HG02973 (cell line): Measurements from ENCODE around the gene TRAPPC10.

Experiments
- ATAC-seq: cut with Tn5 transposase; IDR thresholded peaks from one replicate; pipeline ENCODE4 v1.9.1; 2021; ENCODE audit warnings: moderate library complexity; ENCODE audit not compliant: unreplicated experiment

TRAPPC10 gene

DNA sequence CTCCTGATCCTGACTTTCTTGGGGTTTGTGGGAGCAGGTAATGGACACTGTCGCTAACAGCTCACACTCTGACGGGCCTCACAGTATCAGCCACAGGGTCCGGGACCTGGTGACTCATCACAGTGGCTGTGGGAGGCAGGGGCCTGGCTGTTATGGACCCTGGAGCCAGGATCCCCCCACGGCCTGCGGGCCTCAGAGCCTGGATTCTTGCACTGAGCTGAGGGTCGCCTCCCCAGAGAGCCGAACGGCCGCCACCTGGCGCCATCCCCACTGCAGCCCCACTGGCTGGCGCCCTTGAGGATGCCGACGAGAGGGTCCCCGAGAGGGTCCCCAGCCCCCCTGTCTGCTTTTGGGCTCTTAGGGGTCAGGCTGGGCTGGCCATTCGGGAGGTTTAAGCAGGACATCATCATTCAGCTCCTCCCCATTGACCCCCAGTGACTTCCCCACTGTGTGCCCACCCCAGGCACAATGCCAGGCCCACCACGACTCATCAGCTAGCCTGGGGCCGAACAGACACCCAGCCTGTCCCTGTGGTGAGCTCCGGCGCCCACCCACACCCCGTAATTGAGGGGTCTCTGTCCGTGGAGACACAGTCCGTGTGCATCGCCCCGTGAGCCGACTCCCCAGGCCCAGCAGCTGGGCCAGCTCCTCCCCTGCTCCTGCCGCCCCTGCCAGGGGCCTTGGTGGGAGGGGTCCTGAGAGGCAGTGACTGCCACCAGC lies 30.8 kb upstream of the TRAPPC10 start:
- no peak for ATAC-seq

DNA sequence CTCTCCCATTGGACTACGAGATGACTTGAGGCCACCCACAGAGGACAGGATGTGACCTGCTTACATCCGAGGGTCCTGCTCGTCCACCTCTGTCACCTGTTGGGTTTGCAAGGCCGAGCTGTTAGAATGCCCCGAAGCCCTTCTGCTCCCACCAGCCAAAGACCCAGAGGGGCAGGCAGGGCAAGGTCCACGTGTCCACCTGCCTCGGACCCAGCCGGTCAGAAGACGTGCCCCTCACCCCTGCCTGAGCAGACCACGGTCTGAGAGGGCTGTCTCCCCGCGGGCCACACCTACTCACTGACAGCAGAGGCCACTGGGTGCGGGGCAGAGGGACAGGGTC lies 30.3 kb upstream of the TRAPPC10 start:
- ATAC-seq: no peak

DNA sequence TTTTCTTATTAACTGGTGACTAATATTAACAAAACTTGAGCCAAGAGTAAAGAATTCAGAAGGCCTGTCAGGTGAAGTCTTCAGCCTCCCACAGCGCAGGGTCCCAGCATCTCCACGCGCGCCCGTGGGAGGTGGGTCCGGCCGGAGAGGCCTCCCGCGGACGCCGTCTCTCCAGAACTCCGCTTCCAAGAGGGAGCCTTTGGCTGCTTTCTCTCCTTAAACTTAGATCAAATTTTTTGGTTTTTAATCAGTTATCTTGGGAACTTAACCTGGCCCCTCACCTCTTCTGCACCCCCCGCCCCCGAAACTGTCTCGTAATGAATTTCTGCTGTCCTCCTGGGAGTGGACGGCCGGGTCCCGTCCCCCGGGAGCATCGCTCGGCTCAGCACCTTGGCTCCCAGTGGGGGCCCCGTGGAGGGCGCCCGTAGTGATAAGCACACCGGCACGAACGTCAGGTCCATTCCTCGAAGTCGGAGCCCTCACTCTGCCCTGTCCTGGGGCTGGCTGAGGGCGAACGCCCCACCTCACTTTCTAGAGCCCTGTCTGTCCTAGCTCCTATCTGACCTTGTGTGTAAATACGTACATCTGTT lies 29.5 kb upstream of the TRAPPC10 start:
- ATAC-seq: no peak

DNA sequence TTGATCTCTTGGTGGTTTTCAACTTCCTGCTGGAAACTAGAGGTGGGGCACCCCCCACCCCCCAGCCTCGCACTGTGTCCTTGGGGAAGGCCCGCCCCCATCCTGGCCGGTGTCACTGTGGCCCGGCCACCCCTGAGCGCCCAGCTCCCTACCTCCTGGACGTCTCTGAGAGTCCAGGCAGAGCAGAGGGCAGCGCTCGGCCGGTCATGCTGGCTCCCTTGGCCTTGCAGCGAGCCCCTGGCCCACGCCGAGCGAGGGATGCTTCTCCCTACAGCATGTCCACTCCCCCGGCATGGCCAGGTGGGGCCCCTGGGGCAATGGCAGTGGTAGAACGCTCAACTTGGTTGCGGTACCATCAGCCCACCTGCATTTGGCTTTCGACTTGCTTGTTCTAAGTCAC lies 28.7 kb upstream of the TRAPPC10 start:
- ATAC-seq: no peak

DNA sequence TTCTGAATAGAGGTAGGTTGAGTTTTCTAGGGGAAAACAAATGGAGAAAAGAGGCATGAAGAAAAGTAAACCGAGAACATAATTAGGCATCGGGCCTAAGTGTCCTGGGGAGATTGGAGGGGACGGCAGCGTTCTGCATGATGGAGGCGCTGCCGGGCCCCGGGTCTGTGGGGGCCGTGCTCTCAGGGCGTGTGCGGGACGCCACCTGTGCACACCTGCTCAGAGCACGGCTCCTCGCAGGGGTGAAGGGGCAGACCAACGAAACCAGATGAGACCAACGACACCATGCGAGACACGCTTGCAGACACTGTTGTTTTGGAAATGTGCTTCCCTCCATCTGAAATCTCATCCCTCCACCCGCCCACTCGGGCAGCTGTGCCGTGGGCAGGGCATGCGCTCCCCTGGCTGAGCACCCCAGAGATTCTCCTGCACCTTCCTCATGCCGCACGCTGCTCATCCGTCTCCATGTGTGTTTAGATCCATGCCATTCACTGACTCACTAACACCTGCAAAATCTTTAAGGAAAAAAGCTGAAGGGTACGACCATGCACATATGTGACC lies 28.2 kb upstream of the TRAPPC10 start:
- ATAC-seq: no peak

DNA sequence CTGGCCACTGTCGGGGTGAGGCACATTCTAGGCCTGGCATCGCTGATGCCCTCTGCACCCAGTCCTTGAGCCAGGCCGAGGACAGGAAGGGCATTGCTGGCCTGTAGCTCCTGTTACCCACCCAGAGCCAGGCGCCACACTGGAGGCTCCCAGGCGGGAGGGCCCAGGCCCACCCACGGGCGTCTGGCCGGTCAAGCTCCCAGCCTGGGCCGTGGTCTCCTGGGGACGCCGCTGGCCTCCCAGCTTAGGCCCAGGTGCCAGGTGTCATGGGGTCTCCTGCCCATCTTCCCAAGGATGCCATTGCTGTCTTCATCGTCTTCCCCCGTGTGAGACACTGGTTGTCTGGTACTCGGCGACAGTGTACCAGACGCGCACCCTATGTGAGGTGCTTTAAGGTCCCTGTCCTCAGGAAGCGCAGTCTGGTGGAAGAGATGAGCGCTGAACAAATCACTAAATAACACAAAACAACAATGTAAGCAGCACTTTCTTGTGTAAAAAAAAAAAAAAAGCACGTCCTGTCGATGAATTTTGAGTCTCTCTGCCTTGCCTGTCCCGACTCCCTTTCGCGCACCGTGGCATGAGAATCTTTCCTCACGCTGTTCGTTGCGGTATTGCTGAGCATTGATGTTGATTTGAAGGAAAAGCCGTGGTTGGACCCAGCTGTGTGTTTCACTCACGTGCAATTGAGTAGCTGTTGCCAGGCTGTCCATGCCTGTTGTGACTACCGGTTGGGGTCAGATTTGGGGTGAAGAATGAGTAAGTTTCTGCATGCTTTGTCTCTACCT lies 27.0 kb upstream of the TRAPPC10 start:
- no peak for ATAC-seq

DNA sequence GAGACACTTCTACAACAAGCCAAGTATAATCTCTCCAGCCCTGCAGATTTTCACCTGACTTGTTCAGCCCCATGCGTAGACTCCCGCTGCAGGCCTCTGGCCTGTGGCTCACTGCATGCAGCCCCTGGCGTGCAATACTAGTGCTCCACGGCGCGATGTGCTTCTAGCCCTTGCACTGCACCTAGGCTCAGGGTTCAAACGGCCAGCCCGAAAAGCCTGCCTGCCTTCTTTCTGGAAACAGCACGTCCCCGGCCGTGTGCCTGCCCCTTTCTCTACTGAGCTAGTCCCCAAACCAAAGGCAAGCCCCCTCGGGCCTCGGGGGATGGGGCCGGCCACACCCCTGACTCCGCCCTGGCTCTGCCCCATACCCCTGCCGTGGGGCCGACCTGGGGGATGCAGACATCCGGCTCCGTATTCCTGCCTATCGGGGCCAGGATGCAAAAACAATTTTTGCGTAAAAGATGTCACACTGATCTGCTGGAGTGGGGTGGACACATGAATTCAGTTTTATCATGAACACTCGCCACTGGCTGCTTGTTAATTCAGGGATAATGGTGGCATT lies 26.3 kb upstream of the TRAPPC10 start:
- ATAC-seq: no peak

DNA sequence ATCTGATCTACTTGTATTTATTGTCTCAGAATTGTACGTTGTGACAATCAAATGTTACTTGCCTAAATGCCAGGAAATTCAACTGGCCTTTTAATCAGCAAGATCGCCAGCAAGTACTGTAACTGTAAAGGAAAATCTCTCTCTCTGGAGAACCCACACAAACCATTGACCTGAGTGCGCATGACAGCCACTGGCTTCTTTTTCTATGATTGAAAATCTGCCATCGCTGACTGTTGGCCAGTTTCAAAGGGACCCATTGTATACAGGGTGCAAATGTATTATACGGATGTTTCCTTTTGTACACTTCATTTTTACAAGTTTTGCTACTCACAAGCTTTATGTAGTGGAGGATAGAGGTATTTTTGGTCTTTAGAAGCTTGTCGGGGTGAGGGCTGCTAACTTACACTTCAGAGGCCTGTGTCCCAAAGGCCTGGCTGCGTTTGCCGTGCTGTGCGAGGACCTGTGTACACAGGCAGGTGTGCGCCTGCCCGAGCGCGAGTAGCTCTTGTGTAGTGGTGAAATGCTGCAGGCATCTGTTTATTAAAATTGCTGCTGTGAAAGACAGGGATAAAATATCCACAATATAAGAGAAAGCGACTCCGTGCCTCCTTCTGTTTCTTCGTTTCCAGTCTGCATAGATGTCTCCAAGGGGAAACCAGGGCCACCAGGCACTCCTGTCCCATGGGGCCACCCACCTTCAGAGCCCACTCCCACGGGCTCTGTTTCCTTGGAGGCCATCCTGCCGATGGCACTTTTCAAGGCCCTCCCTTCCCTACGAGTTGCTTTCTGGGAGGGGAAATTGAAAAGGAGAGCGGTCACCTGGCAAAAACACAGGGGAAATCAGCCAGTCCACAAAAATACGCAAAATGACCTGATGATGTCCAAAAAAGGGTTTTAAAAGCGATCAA lies 25.3 kb upstream of the TRAPPC10 start:
- ATAC-seq: no peak

DNA sequence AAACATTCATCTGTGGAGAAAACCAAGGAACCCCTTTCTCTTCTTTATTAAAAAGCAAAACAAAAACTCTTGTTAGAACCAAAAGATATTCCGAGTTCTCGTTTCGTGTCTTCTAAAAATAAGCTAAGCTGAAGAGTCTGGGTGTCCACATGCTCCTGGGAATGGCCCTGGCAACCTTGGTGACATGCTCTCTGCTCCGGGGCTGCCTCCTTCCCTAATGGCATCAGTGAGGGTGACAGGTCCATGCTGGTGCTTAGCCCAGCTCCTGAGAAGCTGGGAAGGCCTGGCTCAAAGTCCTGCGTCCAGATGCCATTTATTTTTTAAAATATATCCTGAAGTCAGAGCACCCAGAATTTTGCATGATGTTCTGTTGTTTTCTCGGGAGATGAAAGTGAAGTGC lies 24.6 kb upstream of the TRAPPC10 start:
- no peak for ATAC-seq

DNA sequence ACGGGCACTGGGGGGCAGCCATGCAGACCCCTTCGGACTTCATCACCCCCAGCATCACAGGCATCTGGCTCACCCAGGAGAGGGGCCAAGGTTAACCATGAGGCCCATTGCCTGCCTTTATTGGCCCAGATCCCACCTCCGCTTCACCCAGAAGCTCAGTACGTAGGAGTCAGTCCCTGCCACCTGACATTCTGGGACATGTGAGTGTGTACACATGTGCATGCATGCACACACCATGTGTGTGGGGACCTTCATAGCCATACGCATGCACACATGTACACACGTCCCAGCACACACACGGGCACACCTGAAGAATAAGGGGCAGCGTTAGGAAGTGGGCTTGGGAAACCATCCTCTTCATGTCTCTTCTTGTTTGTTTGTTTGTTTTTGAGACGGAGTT lies 24.1 kb upstream of the TRAPPC10 start:
- ATAC-seq: no peak

DNA sequence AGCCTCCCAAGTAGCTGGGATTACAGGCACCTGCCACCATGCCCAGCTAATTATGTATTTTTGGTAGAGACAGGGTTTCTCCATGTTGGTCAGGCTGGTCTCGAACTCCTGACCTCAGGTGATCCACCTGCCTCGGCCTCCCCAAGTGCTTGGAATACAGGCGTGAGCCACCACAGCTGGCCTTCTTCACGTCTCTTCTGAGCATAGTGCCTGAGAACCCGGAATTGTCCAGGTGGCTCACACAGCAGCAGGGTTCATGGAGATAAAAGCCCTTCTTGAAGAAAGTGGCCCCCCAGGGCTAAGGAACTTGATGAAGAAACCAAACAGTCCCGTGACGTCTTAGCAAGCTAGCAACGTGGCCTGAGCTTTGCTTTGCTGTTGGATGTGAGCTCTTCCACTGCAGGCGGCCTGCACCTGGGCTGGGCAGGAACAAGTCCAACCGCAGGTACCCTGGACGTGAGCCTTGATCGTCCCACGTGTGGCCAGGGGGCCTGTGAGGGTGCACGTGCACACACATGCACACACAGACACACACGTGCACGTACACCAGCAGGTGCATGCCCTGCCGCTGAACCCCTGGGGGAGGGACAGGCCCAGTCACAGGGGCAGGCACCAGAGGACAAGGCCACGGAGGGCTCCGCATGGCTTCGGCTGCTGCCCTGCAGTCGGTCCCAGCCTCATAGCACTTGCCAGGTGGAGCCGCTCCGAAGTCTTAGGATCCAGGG lies 23.4 kb upstream of the TRAPPC10 start:
- ATAC-seq: no peak

DNA sequence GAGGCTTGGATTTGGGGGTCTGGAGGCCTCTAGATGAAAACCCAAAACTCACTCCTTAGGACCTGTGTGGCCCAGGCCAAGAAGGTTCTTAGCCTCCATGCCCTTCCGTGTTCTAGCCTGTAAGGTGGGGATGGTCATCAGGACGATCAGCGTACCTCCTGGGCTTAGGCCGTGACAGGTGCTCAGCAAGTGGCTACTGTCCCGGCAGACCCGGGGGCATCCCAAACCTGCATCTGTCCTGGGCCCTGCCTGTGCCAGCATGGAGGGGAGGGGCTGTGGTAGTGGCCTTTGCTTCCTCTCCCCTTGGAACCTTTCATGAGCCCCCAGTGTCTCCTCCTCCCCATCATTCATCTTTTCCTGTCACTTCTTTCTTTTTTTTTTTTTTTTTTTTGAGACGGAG lies 22.7 kb upstream of the TRAPPC10 start:
- ATAC-seq: no peak

DNA sequence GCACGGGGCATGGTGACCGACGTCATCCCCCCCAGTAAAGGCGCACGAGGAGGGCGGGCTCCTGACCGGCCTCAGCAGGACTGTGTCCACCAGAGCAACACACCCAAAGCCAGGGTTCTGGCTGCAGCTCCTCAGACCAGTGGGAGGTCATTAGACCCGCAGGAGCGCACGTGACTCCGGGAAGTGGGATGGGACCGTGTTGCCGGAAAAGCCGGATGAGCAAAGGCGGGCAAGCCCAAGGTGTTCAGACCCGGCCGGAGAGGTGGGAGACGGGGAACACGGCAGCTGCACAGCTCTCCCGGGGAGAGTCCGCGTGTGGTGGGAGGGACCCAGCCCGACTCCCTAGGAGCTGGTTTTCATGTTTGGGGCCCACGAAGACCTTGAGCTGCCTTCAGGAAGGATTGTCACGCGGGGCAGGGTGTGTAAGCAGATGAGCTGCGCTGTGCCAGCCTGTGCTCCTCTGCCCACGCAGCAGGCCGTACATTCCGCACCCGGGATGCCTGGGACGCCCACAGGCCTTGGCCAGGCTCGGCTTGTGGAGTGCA lies 20.6 kb upstream of the TRAPPC10 start:
- no peak for ATAC-seq

DNA sequence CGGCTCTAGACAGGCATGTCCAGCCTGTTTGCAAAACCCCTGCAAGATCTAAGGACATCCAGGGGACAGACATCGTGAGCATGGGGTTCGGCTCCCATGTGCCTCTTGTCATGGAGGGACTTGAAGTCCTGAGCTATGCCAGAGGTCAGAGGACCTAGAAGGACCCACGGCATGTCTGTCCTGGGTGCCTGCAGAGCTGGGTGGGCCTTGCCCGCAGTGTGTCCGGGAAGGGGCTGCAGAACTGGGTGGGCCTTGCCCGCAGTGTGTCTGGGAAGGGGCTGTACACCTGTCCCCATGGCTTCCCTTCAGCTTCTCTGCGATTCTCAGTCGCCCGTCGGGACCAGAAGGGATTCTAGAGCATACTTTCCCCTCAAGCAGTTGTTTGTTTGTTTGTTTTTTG lies 20.0 kb upstream of the TRAPPC10 start:
- ATAC-seq: no peak

DNA sequence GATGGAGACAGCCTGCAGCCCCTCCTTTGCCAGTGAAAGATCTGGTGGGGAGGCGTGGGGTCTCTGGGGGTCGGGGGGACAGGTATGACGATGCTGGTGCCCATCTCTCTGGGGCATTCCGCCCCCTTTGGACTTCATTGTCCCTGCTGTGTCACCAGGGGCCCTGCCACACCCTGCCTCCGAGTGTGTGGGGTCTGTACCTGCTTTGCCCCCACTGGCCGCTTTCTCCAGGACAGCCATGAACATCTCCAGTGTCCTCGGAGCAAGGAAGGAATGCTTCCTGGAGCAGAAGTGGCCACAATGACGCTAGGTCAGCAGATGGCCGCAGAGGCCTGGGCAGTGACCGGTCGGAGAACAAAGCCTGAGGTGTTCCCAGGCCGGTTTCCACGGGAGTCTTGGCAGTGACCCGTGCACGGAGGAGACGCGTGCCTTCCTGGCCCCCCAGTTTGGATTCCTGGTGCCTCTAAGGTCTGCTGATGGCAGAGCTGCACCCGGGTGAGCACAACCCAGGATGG lies 18.6 kb upstream of the TRAPPC10 start:
- ATAC-seq: no peak

DNA sequence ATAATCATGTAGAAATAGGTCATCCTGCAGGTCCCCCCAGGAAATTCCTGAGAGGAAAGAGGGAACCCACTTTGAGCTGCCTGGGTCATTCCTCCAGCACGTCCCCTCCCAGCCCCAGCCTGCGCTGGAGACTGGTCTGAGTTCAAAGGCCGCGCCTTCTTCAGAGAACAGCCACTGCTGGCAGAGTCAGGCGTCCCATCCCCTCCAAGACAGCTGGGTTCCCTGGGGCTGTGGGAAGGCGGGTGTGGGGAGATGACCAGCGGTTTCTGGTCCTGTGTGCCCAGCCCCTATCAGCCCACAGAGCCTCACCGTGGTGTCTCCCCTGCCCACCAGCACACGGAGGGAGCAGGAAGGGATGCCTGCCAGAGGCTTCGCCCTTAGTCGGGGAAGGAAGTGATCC lies 18.0 kb upstream of the TRAPPC10 start:
- no peak for ATAC-seq

DNA sequence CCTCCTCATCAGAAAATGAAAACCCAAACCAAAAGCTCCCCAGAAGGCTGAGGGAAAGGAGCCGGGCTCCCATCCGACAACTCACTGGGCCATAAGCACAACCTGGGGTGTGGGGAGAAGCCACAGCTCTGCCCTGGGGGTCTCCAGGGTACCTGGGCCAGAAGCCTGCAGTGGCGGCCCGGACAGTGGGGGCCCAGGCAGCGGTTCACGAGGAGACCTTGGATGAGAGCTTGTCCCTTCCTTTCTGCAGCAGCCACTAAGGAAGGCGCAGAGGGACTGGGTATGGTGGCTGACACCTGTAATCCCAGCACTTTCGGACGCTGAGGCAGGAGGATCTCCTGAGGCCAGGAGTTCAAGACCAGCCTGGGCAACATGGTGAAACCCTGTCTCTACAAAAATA lies 17.5 kb upstream of the TRAPPC10 start:
- ATAC-seq: no peak

DNA sequence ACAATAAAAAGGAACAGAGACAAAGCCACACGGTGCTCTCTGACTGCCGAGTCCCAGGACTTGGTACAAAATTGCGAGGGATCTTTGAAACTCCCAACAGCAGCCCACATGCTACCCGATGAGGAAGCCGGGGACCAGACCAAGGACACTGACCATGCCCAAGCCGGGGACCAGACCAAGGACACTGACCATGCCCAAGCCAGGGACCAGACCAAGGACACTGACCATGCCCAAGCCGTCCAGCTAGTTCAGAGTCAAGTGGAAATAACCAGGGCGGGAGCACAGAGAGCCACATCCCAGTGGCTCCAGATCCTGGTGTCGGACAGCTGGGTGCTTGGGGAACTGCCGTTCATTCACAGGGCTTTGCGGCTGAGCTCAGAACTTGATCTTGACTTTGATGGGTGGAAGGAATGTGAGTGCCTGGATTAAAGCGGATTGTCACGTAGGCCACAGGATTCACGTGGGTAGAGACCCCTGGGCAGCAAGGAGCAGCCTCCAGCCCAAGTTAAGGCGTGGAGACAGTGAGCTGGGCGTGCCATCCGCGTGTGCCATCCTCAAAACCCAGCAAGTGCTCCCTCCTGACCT lies 16.5 kb upstream of the TRAPPC10 start:
- ATAC-seq: no peak
